Panc1 (cell line): ENCODE data around the gene WDHD1.

Experiments used
- POLR2AphosphoS5 ChIP-seq: IDR thresholded peaks from 2 replicates; pipeline ENCODE4 v1.6.1; 2012; ENCODE audit warnings: mild to moderate bottlenecking, low read depth, low read length, moderate library complexity
- TF ChIP-seq, protein P1 (sequence below): fragments of 450-650 bp; IDR thresholded peaks from 2 replicates; pipeline ENCODE4 v1.5.1; 2017; ENCODE audit warnings: mild to moderate bottlenecking

DNA sequence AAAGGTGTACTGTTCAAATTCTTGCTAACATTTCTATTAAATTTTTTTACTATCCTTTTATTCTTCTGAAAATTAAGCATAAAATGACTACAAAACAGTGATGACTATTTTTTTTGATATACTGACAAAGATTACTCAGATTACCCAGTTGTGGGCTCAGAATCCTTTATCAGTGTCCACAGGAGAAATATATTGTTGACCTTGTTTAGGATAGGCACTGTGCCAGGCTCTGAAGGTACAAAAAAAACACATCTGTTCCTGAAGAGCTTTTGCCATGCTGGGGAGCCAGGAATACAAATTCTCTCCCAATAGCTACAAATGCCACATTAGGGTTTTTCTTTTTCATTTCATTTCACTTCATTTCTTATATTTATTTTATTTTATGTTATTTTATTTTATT is 97.3 kb downstream of the WDHD1 start:
- TF ChIP-seq, protein P1, sequence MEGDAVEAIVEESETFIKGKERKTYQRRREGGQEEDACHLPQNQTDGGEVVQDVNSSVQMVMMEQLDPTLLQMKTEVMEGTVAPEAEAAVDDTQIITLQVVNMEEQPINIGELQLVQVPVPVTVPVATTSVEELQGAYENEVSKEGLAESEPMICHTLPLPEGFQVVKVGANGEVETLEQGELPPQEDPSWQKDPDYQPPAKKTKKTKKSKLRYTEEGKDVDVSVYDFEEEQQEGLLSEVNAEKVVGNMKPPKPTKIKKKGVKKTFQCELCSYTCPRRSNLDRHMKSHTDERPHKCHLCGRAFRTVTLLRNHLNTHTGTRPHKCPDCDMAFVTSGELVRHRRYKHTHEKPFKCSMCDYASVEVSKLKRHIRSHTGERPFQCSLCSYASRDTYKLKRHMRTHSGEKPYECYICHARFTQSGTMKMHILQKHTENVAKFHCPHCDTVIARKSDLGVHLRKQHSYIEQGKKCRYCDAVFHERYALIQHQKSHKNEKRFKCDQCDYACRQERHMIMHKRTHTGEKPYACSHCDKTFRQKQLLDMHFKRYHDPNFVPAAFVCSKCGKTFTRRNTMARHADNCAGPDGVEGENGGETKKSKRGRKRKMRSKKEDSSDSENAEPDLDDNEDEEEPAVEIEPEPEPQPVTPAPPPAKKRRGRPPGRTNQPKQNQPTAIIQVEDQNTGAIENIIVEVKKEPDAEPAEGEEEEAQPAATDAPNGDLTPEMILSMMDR = no peak
- TF ChIP-seq POLR2AphosphoS5 = no peak
